HepG2 (cell line): ENCODE results near the gene SOX9. TPM values are rescaled to one million over a fixed set of nuclear protein-coding genes. Genes with fewer than 3 reads are reported as not detected.
A peak's percentile ranks its signal among the peaks of the same experiment; 100 is the strongest.

Source experiments
- BORCS8-MEF2B ChIP-seq: sonication (generic); formaldehyde crosslinking; IDR thresholded peaks from 2 replicates; pipeline ENCODE4 v1.8.0; 2022; ENCODE audit warnings: mild to moderate bottlenecking, missing genetic modification reagents
- DR1 ChIP-seq: sonication (generic); formaldehyde crosslinking; IDR thresholded peaks from 2 replicates; pipeline ENCODE4 v1.8.0; 2021; ENCODE audit warnings: mild to moderate bottlenecking, missing genetic modification reagents, inconsistent platforms
- FOXM1 ChIP-seq: sonication (generic); formaldehyde crosslinking; IDR thresholded peaks from 2 replicates; pipeline ENCODE4 v1.5.0; 2020; ENCODE audit warnings: missing genetic modification reagents
- PRDM10 ChIP-seq: sonication (generic); formaldehyde crosslinking; IDR thresholded peaks from 2 replicates; pipeline ENCODE4 v1.4.0; 2020; ENCODE audit warnings: low read depth, missing genetic modification reagents
- RBFOX2 ChIP-seq: fragments of 200-400 bp; formaldehyde crosslinking; IDR thresholded peaks from 2 replicates; pipeline ENCODE4 v1.6.1; 2017; ENCODE audit warnings: low read depth, mild to moderate bottlenecking, low read length
- RCOR2 ChIP-seq: IDR thresholded peaks from 2 replicates; pipeline ENCODE4 v1.6.1; 2016; ENCODE audit warnings: missing biosample characterization, missing genetic modification reagents
- REXO4 ChIP-seq: sonication (generic); formaldehyde crosslinking; IDR thresholded peaks from 2 replicates; pipeline ENCODE4 v1.8.0; 2022; ENCODE audit warnings: missing genetic modification reagents, mild to moderate bottlenecking, borderline replicate concordance
- SETDB1 ChIP-seq: sonication (generic); formaldehyde crosslinking; IDR thresholded peaks from 2 replicates; pipeline ENCODE4 v1.5.1; 2020; ENCODE audit warnings: missing genetic modification reagents, mild to moderate bottlenecking, borderline replicate concordance
- THYN1 ChIP-seq: sonication (generic); formaldehyde crosslinking; IDR thresholded peaks from 2 replicates; pipeline ENCODE4 v1.8.1; 2023; ENCODE audit warnings: low read depth, mild to moderate bottlenecking, moderate library complexity, missing genetic modification reagents, borderline replicate concordance
- TOE1 ChIP-seq: sonication (generic); formaldehyde crosslinking; IDR thresholded peaks from 2 replicates; pipeline ENCODE4 v1.4.0; 2020; ENCODE audit warnings: mild to moderate bottlenecking, missing genetic modification reagents
- ZNF10 ChIP-seq: sonication (generic); formaldehyde crosslinking; IDR thresholded peaks from 2 replicates; pipeline ENCODE4 v1.4.0; 2020; ENCODE audit warnings: mild to moderate bottlenecking, low read depth, missing genetic modification reagents, borderline replicate concordance
- ZNF225 ChIP-seq: sonication (generic); formaldehyde crosslinking; IDR thresholded peaks from 2 replicates; pipeline ENCODE4 v1.4.0; 2020; ENCODE audit warnings: mild to moderate bottlenecking, missing genetic modification reagents
- ZNF235 ChIP-seq: sonication (generic); formaldehyde crosslinking; IDR thresholded peaks from 2 replicates; pipeline ENCODE4 v1.8.1; 2023; ENCODE audit warnings: mild to moderate bottlenecking, missing genetic modification reagents, borderline replicate concordance
- ZNF3 ChIP-seq: IDR thresholded peaks from 2 replicates; pipeline ENCODE4 v1.7.0; 2017; ENCODE audit warnings: inconsistent platforms
- ZNF326 ChIP-seq: sonication (generic); formaldehyde crosslinking; IDR thresholded peaks from 2 replicates; pipeline ENCODE4 v1.4.0; 2020; ENCODE audit warnings: missing genetic modification reagents, borderline replicate concordance
- ZNF331 ChIP-seq: sonication (generic); formaldehyde crosslinking; IDR thresholded peaks from 2 replicates; pipeline ENCODE4 v1.4.0; 2020; ENCODE audit warnings: missing genetic modification reagents
- ZNF501 ChIP-seq: sonication (generic); formaldehyde crosslinking; IDR thresholded peaks from 2 replicates; pipeline ENCODE4 v1.5.1; 2020; ENCODE audit warnings: mild to moderate bottlenecking, moderate library complexity, missing genetic modification reagents
- ZNF564 ChIP-seq: sonication (generic); formaldehyde crosslinking; IDR thresholded peaks from 2 replicates; pipeline ENCODE4 v1.8.1; 2023; ENCODE audit warnings: mild to moderate bottlenecking, missing genetic modification reagents
- ZNF598 ChIP-seq: sonication (generic); formaldehyde crosslinking; IDR thresholded peaks from 2 replicates; pipeline ENCODE4 v1.5.1; 2020; ENCODE audit warnings: mild to moderate bottlenecking, missing genetic modification reagents, borderline replicate concordance
- ZNF674 ChIP-seq: sonication (generic); formaldehyde crosslinking; IDR thresholded peaks from 2 replicates; pipeline ENCODE4 v1.5.0; 2020; ENCODE audit warnings: low read depth, mild to moderate bottlenecking, missing genetic modification reagents
- ZSCAN22 ChIP-seq: sonication (generic); formaldehyde crosslinking; IDR thresholded peaks from 2 replicates; pipeline ENCODE4 v1.4.0; 2020; ENCODE audit warnings: mild to moderate bottlenecking, missing genetic modification reagents
- ZSCAN30 ChIP-seq: sonication (generic); formaldehyde crosslinking; IDR thresholded peaks from 2 replicates; pipeline ENCODE4 v1.5.0; 2020; ENCODE audit warnings: mild to moderate bottlenecking, missing genetic modification reagents
- polyA plus RNA-seq, 8 experiments: library from polyadenylated mRNA; depleted of rRNA in 3 of 8; stranded (reverse) in 7 of 8; unstranded in 1 of 8; fragments of >200 nt; fragmentation: Illumina TruSeq in 4 of 8; extraction: Trizol in 4 of 8; gene quantifications; 2 replicates each; pipeline versions ENCODE4 v1.2.1 to v1.2.3, GENCODE V29; 2011 to 2016; ENCODE audit warnings: low read depth in 4 of 8, missing spikeins in 1 of 8, mixed read lengths in 1 of 8; ENCODE audit not compliant: insufficient read depth in 1 of 8
- total RNA-seq, 5 experiments: library from RNA; depleted of rRNA; stranded (reverse); fragments of >200 nt; fragmentation: Illumina TruSeq; extraction: Trizol; gene quantifications; 2 replicates each; pipeline ENCODE4 v1.2.3, GENCODE V29; 2016; ENCODE audit warnings: low read depth in 1 of 5
- TF ChIP-seq, protein P1 (sequence below): IDR thresholded peaks from 2 replicates; pipeline ENCODE4 v1.6.1; 2016; ENCODE audit warnings: mild to moderate bottlenecking
- TF ChIP-seq, protein P2 (sequence below): sonication (generic); formaldehyde crosslinking; IDR thresholded peaks from 2 replicates; pipeline ENCODE4 v1.8.0; 2022; ENCODE audit warnings: mild to moderate bottlenecking, missing genetic modification reagents; ENCODE audit not compliant: insufficient replicate concordance

Gene SOX9
- total and polyA plus RNA-seq, 2 of the 13 experiments (the other 11 are each of a cell fraction or from before 2014, with no cell fraction given), result 16.1 to 27.6 TPM

DNA sequence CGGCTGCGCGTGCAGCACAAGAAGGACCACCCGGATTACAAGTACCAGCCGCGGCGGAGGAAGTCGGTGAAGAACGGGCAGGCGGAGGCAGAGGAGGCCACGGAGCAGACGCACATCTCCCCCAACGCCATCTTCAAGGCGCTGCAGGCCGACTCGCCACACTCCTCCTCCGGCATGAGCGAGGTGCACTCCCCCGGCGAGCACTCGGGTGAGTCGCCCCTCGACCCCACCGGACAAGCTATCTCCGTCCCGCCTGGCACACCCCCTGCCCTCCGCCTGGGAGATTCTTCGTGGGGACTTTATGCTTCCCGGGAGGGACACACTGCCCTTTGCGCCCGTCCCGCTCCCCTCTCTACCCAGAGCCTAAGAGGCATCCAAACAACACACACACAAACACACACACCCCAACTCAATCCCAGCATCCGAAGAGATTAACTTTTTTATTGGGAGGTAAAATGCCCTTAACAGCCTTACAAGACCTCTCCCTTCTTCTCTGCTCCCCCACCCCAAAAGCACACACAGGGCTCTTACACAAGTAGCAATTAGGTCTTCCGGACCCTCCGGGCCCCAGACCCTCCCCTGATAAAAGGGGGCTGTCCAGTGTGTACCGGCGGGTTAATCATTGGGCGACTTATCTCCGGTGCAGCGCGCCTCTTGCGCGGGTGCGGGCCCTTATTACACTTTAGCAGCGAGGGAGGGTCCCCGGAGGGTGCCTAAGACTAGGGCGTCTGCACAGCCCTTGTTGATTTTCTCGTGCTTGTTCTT lies 2.1 kb downstream of the SOX9 start (continued):
- TF ChIP-seq SETDB1 (no peak), RBFOX2 (peak; percentile 98), ZSCAN22 (no peak), ZNF674 (CRISPR knock-in tag) (no peak), FOXM1 (CRISPR knock-in tag) (no peak), TOE1 (no peak), ZNF331 (CRISPR knock-in tag) (peak; percentile 9; the same call in 1 of the 2 replicates), DR1 (0 out of 2 replicates have a peak, but pooled peaks have one; percentile 39), PRDM10 (CRISPR knock-in tag) (0 out of 2 replicates have a peak, but pooled peaks have one; percentile 22), BORCS8-MEF2B (CRISPR knock-in tag) (0 out of 2 replicates have a peak, but pooled peaks have one; percentile 12), ZNF225 (CRISPR knock-in tag) (no peak), ZNF564 (CRISPR knock-in tag) (no peak; the same call in 1 of the 2 replicates), RCOR2 (CRISPR knock-in tag) (peak; percentile 35; the same call in 1 of the 2 replicates), ZNF326 (CRISPR knock-in tag) (no peak), ZNF598 (CRISPR knock-in tag) (no peak), REXO4 (CRISPR knock-in tag) (no peak), ZNF501 (peak; percentile 49; the same call in 1 of the 2 replicates), ZNF235 (no peak), ZSCAN30 (CRISPR knock-in tag) (no peak), ZNF10 (CRISPR knock-in tag) (no peak), THYN1 (CRISPR knock-in tag) (no peak), ZNF3 (CRISPR knock-in tag) (0 out of 2 replicates have a peak, but pooled peaks have one; percentile 18)
- TF ChIP-seq, protein P1, sequence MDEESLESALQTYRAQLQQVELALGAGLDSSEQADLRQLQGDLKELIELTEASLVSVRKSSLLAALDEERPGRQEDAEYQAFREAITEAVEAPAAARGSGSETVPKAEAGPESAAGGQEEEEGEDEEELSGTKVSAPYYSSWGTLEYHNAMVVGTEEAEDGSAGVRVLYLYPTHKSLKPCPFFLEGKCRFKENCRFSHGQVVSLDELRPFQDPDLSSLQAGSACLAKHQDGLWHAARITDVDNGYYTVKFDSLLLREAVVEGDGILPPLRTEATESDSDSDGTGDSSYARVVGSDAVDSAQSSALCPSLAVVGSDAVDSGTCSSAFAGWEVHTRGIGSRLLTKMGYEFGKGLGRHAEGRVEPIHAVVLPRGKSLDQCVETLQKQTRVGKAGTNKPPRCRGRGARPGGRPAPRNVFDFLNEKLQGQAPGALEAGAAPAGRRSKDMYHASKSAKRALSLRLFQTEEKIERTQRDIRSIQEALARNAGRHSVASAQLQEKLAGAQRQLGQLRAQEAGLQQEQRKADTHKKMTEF, result peak; percentile 73; the same call in 1 of the 2 replicates
- TF ChIP-seq, protein P2, sequence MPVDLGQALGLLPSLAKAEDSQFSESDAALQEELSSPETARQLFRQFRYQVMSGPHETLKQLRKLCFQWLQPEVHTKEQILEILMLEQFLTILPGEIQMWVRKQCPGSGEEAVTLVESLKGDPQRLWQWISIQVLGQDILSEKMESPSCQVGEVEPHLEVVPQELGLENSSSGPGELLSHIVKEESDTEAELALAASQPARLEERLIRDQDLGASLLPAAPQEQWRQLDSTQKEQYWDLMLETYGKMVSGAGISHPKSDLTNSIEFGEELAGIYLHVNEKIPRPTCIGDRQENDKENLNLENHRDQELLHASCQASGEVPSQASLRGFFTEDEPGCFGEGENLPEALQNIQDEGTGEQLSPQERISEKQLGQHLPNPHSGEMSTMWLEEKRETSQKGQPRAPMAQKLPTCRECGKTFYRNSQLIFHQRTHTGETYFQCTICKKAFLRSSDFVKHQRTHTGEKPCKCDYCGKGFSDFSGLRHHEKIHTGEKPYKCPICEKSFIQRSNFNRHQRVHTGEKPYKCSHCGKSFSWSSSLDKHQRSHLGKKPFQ (CRISPR knock-in tag), result no peak
